H9 (cell line): ENCODE data around the gene AP3S2. TPM values are rescaled to one million over a fixed set of nuclear protein-coding genes. Genes with fewer than 3 reads are reported as not detected.

Experiments
- DNase-seq: peaks from one replicate; pipeline ENCODE4 v3.0.0-alpha.2; 2017
- H2AFZ ChIP-seq: one replicate; pipeline ENCODE4 v1.6.1; 2013; ENCODE audit warnings: mild to moderate bottlenecking, low read length, control low read depth, moderate library complexity
- H2AK5ac ChIP-seq: 2 replicates; pipeline ENCODE4 v1.6.1; 2013; ENCODE audit warnings: low read length, control low read depth, mixed read lengths; ENCODE audit not compliant: insufficient read length
- H2BK120ac ChIP-seq: one replicate; pipeline ENCODE4 v1.6.1; 2013; ENCODE audit warnings: low read depth, mild to moderate bottlenecking, low read length, control low read depth, inconsistent platforms; ENCODE audit not compliant: poor library complexity, severe bottlenecking
- H2BK12ac ChIP-seq: 2 replicates; pipeline ENCODE4 v1.6.1; 2013; ENCODE audit warnings: low read length, control low read depth, mixed read lengths, low read depth; ENCODE audit not compliant: insufficient read length
- H2BK15ac ChIP-seq: 2 replicates; pipeline ENCODE4 v1.6.1; 2013; ENCODE audit warnings: low read depth, low read length, control low read depth
- H2BK20ac ChIP-seq: one replicate; pipeline ENCODE4 v1.6.1; 2013; ENCODE audit warnings: low read depth, mild to moderate bottlenecking, low read length, control low read depth, inconsistent platforms; ENCODE audit not compliant: poor library complexity, severe bottlenecking
- H2BK5ac ChIP-seq: 2 replicates; pipeline ENCODE4 v1.6.1; 2013; ENCODE audit warnings: low read length, control low read depth, mixed read lengths; ENCODE audit not compliant: insufficient read length
- H3K14ac ChIP-seq: 2 replicates; pipeline ENCODE4 v1.6.1; 2013; ENCODE audit warnings: low read length, control low read depth; ENCODE audit not compliant: insufficient read depth
- H3K18ac ChIP-seq: 2 replicates; pipeline ENCODE4 v1.6.1; 2013; ENCODE audit warnings: low read depth, mild to moderate bottlenecking, mixed read lengths, low read length, control low read depth; ENCODE audit not compliant: insufficient read length
- H3K23ac ChIP-seq: 2 replicates; pipeline ENCODE4 v1.6.1; 2013; ENCODE audit warnings: low read length, control low read depth, mixed read lengths, low read depth; ENCODE audit not compliant: insufficient read length
- H3K23me2 ChIP-seq: 2 replicates; pipeline ENCODE4 v1.6.1; 2013; ENCODE audit warnings: low read depth, mild to moderate bottlenecking, mixed read lengths, low read length, control low read depth; ENCODE audit not compliant: insufficient read length, poor library complexity, severe bottlenecking
- H3K27ac ChIP-seq: 2 replicates; pipeline ENCODE4 v1.5.1; 2013; ENCODE audit warnings: low read length, control low read depth, mixed read lengths, low read depth; ENCODE audit not compliant: insufficient read length
- H3K27me3 ChIP-seq: 2 replicates; pipeline ENCODE4 v1.6.1; 2013; ENCODE audit warnings: low read length, control low read depth, inconsistent platforms; ENCODE audit not compliant: insufficient read depth
- H3K4ac ChIP-seq: 2 replicates; pipeline ENCODE4 v1.6.1; 2013; ENCODE audit warnings: low read depth, mild to moderate bottlenecking, control low read depth, inconsistent platforms, low read length, moderate library complexity
- H3K4me1 ChIP-seq: 2 replicates; pipeline ENCODE4 v1.6.1; 2013; ENCODE audit warnings: low read length, control low read depth, inconsistent platforms; ENCODE audit not compliant: insufficient read depth
- H3K4me2 ChIP-seq: 2 replicates; pipeline ENCODE4 v1.6.1; 2013; ENCODE audit warnings: low read length, control low read depth, mixed read lengths; ENCODE audit not compliant: insufficient read length, insufficient read depth
- H3K56ac ChIP-seq: 2 replicates; pipeline ENCODE4 v1.6.1; 2013; ENCODE audit warnings: low read depth, mild to moderate bottlenecking, mixed read lengths, low read length, control low read depth; ENCODE audit not compliant: insufficient read length
- H3K79me1 ChIP-seq: 2 replicates; pipeline ENCODE4 v1.6.1; 2013; ENCODE audit warnings: low read depth, mild to moderate bottlenecking, moderate library complexity, low read length, control low read depth, inconsistent platforms; ENCODE audit not compliant: insufficient read depth, poor library complexity, severe bottlenecking
- H3K79me2 ChIP-seq: 2 replicates; pipeline ENCODE4 v1.6.1; 2013; ENCODE audit warnings: low read length, control low read depth, inconsistent platforms; ENCODE audit not compliant: insufficient read depth
- H3K9ac ChIP-seq: 2 replicates; pipeline ENCODE4 v1.6.1; 2013; ENCODE audit warnings: low read length, control low read depth, mixed read lengths; ENCODE audit not compliant: insufficient read length; ENCODE audit errors: extremely low read depth
- H3K9me3 ChIP-seq: one replicate; pipeline ENCODE4 v1.6.1; 2013; ENCODE audit warnings: low read depth, low read length, inconsistent platforms; ENCODE audit not compliant: control insufficient read depth
- H3T11ph ChIP-seq: one replicate; pipeline ENCODE4 v1.6.1; 2013; ENCODE audit warnings: mild to moderate bottlenecking, low read length, control low read depth, inconsistent platforms
- H4K20me1 ChIP-seq: one replicate; pipeline ENCODE4 v1.6.1; 2013; ENCODE audit not compliant: control insufficient read depth, insufficient read length, insufficient read depth
- H4K5ac ChIP-seq: 2 replicates; pipeline ENCODE4 v1.6.1; 2013; ENCODE audit warnings: low read depth, mild to moderate bottlenecking, mixed read lengths, low read length, control low read depth; ENCODE audit not compliant: insufficient read length
- H4K8ac ChIP-seq: replicated peaks from 2 replicates; pipeline ENCODE4 v1.6.1; 2013; ENCODE audit warnings: low read length, control low read depth, mixed read lengths, low read depth; ENCODE audit not compliant: insufficient read length
- H4K91ac ChIP-seq: 2 replicates; pipeline ENCODE4 v1.6.1; 2013; ENCODE audit warnings: low read depth, mild to moderate bottlenecking, moderate library complexity, mixed read lengths, low read length, control low read depth; ENCODE audit not compliant: insufficient read length
- H3K27ac Mint-ChIP-seq, 3 experiments: 2 replicates in 2 of 3; 3 replicates in 1 of 3; pipeline ENCODE4 v1.8.0; 2020 to 2021; ENCODE audit warnings: mixed read lengths in 3 of 3, mild to moderate bottlenecking in 1 of 3, moderate library complexity in 1 of 3
- H3K27me3 Mint-ChIP-seq: 2 replicates; pipeline ENCODE4 v1.8.0; 2021; ENCODE audit warnings: low read depth, mild to moderate bottlenecking, moderate library complexity, mixed read lengths
- H3K36me3 Mint-ChIP-seq, 3 experiments: 2 replicates in 2 of 3; 3 replicates in 1 of 3; pipeline ENCODE4 v1.8.0; 2020 to 2021; ENCODE audit warnings: low read depth in 3 of 3, mixed read lengths in 3 of 3; ENCODE audit not compliant: insufficient read depth in 1 of 3
- H3K4me1 Mint-ChIP-seq, 2 experiments: 2 replicates each; pipeline ENCODE4 v1.8.0; 2020; ENCODE audit warnings: mixed read lengths in 2 of 2
- H3K4me3 Mint-ChIP-seq, 2 experiments: 2 replicates in 1 of 2; 3 replicates in 1 of 2; pipeline ENCODE4 v1.8.0; 2020 to 2021; ENCODE audit warnings: mild to moderate bottlenecking in 2 of 2, mixed read lengths in 2 of 2, moderate library complexity in 1 of 2
- H3K9me3 Mint-ChIP-seq, 2 experiments: 2 replicates in 1 of 2; 3 replicates in 1 of 2; pipeline ENCODE4 v1.8.0; 2020; ENCODE audit warnings: mild to moderate bottlenecking in 2 of 2, mixed read lengths in 2 of 2, moderate library complexity in 1 of 2
- WGBS: extraction: QIAGEN DNeasy Blood & Tissue Kit; methylation state at CpG from one replicate; pipeline ENCODE4 v1.1.7; 2013; ENCODE audit warnings: missing lambda C conversion rate, low lambda C conversion rate, mixed read lengths; ENCODE audit not compliant: insufficient read length; ENCODE audit errors: extremely low coverage; 5-methylcytosine and 5-hydroxymethylcytosine counted together
- total RNA-seq: library from RNA; stranded (reverse); gene quantifications from 2 replicates; pipeline ENCODE4 v1.2.1, GENCODE V29; 2021
- TF ChIP-seq, protein P1 (sequence below): fragments of 200-600 bp; sonication (generic); conservative IDR thresholded peaks from 3 replicates; pipeline ENCODE4 v1.8.0; 2021; ENCODE audit warnings: antibody characterized with exemption, mild to moderate bottlenecking

AP3S2 gene
- total RNA-seq, 1 experiment from 2014 or later = 33.9 TPM

DNA sequence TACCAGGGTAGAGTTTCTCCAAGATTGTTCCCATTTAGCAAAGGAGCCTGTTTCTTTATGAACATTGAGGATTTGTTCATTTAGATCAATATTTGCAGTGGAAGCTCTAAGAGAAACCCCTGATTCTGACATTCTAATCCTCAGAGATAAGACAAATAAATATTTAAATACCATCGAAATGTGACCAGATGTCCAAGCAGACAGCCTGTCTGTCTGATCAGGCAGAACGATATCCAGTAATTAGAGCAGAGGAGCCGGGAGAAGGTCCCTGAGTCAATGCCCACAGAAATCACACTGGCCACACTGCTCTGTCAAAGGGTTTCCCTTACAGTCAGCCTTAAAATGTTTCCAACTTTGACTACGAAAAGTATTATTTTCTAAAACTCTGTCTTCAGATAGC is 34.6 kb upstream of the AP3S2 start:
- Histone ChIP-seq H3K23me2 (no peaks in the 10 kb centered on the region), H3K56ac (no peak overlapping the region), H3K4me1 (no peaks in the 10 kb centered on the region), H2BK120ac (no peak overlapping the region), H2BK5ac (no peak overlapping the region), H3K9ac (no peak overlapping the region), H2AK5ac (no peak overlapping the region), H3K79me1 (no peaks in the 10 kb centered on the region), H2BK20ac (no peak overlapping the region), H4K5ac (no peak overlapping the region), H4K8ac (no peak overlapping the region), H3K18ac (no peak overlapping the region), H3K79me2 (no peaks in the 10 kb centered on the region), H3K27me3 (no peaks in the 10 kb centered on the region), H3K27ac (no peak overlapping the region), H3K14ac (no peak overlapping the region), H4K91ac (no peak overlapping the region), H2AFZ (no peak overlapping the region), H3T11ph (no peak overlapping the region), H4K20me1 (no peaks in the 10 kb centered on the region), H3K9me3 (no peaks in the 10 kb centered on the region), H3K4me2 (no peak overlapping the region), H2BK12ac (no peak overlapping the region), H2BK15ac (no peak overlapping the region), H3K4ac (no peak overlapping the region), H3K23ac (no peak overlapping the region)
- H3K4me3 Mint-ChIP-seq = no peak overlapping the region
- H3K27ac Mint-ChIP-seq = no peak overlapping the region; a peak in 1 of 7 replicates
- TF ChIP-seq, protein P1, sequence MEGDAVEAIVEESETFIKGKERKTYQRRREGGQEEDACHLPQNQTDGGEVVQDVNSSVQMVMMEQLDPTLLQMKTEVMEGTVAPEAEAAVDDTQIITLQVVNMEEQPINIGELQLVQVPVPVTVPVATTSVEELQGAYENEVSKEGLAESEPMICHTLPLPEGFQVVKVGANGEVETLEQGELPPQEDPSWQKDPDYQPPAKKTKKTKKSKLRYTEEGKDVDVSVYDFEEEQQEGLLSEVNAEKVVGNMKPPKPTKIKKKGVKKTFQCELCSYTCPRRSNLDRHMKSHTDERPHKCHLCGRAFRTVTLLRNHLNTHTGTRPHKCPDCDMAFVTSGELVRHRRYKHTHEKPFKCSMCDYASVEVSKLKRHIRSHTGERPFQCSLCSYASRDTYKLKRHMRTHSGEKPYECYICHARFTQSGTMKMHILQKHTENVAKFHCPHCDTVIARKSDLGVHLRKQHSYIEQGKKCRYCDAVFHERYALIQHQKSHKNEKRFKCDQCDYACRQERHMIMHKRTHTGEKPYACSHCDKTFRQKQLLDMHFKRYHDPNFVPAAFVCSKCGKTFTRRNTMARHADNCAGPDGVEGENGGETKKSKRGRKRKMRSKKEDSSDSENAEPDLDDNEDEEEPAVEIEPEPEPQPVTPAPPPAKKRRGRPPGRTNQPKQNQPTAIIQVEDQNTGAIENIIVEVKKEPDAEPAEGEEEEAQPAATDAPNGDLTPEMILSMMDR = no peak
- DNase-seq = no peak
- WGBS = no CpG with 5 or more reads among the region's 4 CpGs
- H3K36me3 Mint-ChIP-seq = no peaks in the 10 kb centered on the region
- H3K4me1 Mint-ChIP-seq = no peaks in the 10 kb centered on the region
- peaks cover 2% of the 10 kb centered on the region; the same call in 1 of the 2 replicates for H3K27me3 Mint-ChIP-seq
- no peaks in the 10 kb centered on the region for H3K9me3 Mint-ChIP-seq
